Panc1 (cell line): ENCODE data around the gene SEZ6L. TPM values are rescaled to one million over a fixed set of nuclear protein-coding genes. Genes with fewer than 3 reads are reported as not detected.

ENCODE experiments used
- ATAC-seq: fragments of 200-7000 bp; cut with Tn5 transposase; 2 replicates; pipeline ENCODE4 v1.9.1; 2020; ENCODE audit warnings: mild to moderate bottlenecking, moderate library complexity
- BruUV-seq: library from RNA; stranded (reverse); fragments of 400-500 nt; replicated peaks from 2 replicates; lab custom pipeline; 2021; lab: Mats Ljungman, UMichigan
- CTCF ChIA-PET: fragments of 300-600 bp; sonication (Branson Sonifier 250); formaldehyde crosslinking; loops from one replicate; lab custom pipeline; 2022; ENCODE audit warnings: antibody characterized with exemption; lab: Charles Lee
- POLR2A ChIA-PET: fragments of 300-600 bp; sonication (Branson Sonifier 250); formaldehyde crosslinking; loops from one replicate; lab custom pipeline; 2022; ENCODE audit warnings: antibody characterized with exemption; lab: Charles Lee
- DNase-seq: peaks from one replicate; pipeline ENCODE4 v3.0.0-alpha.2; 2010; ENCODE audit warnings: low read depth, low spot score
- H3K27ac ChIP-seq: 2 replicates; pipeline ENCODE4 v1.5.1; 2011; ENCODE audit warnings: mild to moderate bottlenecking, low read length, inconsistent platforms
- H3K27me3 ChIP-seq: fragments of 200-500 bp; sonication (Bioruptor generic); 2 replicates; pipeline ENCODE4 v1.6.0; 2014; ENCODE audit warnings: low read length, inconsistent platforms; ENCODE audit not compliant: control insufficient read depth, insufficient read depth
- H3K36me3 ChIP-seq: fragments of 200-500 bp; sonication (Bioruptor generic); 2 replicates; pipeline ENCODE4 v1.5.1; 2014; ENCODE audit warnings: inconsistent platforms, mild to moderate bottlenecking, low read length, moderate library complexity; ENCODE audit not compliant: control insufficient read depth, insufficient read depth
- H3K4me1 ChIP-seq: 2 replicates; pipeline ENCODE4 v1.5.1; 2011; ENCODE audit warnings: inconsistent platforms, mild to moderate bottlenecking, low read length, moderate library complexity; ENCODE audit not compliant: control insufficient read depth, insufficient read depth
- H3K4me3 ChIP-seq, 2 experiments: 2 replicates each; pipeline ENCODE4 v1.5.1; 2011 to 2012; ENCODE audit warnings: low read depth in 2 of 2, low read length in 2 of 2, mild to moderate bottlenecking in 2 of 2, inconsistent platforms in 1 of 2, moderate library complexity in 1 of 2
- H3K9me3 ChIP-seq: fragments of 200-500 bp; sonication (Bioruptor generic); 2 replicates; pipeline ENCODE4 v1.5.1; 2014; ENCODE audit warnings: low read depth, mild to moderate bottlenecking, inconsistent platforms, low read length, moderate library complexity; ENCODE audit not compliant: control insufficient read depth, insufficient read depth
- POLR2AphosphoS5 ChIP-seq: IDR thresholded peaks from 2 replicates; pipeline ENCODE4 v1.6.1; 2012; ENCODE audit warnings: mild to moderate bottlenecking, low read depth, low read length, moderate library complexity
- SIN3A ChIP-seq: IDR thresholded peaks from 2 replicates; pipeline ENCODE4 v1.6.1; 2012; ENCODE audit warnings: low read depth, mild to moderate bottlenecking, low read length, moderate library complexity, borderline replicate concordance; ENCODE audit not compliant: insufficient read depth
- TCF7L2 ChIP-seq: IDR thresholded peaks from 2 replicates; pipeline ENCODE4 v1.6.1; 2011; ENCODE audit warnings: mild to moderate bottlenecking, low read depth, low read length, inconsistent platforms
- in situ Hi-C: cut with HindIII; loops from 2 replicates; pipeline ENCODE4 v1.10.0; 2016; ENCODE audit warnings: low sequenced_read_pairs, low pct_unique_long_range_greater_than_20kb
- intact Hi-C: fragments of 100-400 bp; cut with micrococcal nuclease; formaldehyde crosslinking; loops from one replicate; pipeline ENCODE4 v1.10.0; 2022; ENCODE audit not compliant: unreplicated experiment
- total RNA-seq: library from RNA; stranded (reverse); gene quantifications from one replicate; pipeline ENCODE4 v1.2.1, GENCODE V29; 2021; ENCODE audit not compliant: unreplicated experiment
- TF ChIP-seq, protein P1 (sequence below): fragments of 450-650 bp; IDR thresholded peaks from 2 replicates; pipeline ENCODE4 v1.5.1; 2017; ENCODE audit warnings: mild to moderate bottlenecking
- TF ChIP-seq, protein P2 (sequence below), 2 experiments: IDR thresholded peaks; 2 replicates each; pipeline ENCODE4 v1.6.1; 2011 to 2012; ENCODE audit warnings: low read depth in 2 of 2, control low read depth in 1 of 2, low read length in 1 of 2, mild to moderate bottlenecking in 1 of 2, moderate library complexity in 1 of 2; ENCODE audit not compliant: insufficient read depth in 1 of 2

The SEZ6L gene
- total RNA-seq, 1 experiment from 2014 or later = not detected

DNA sequence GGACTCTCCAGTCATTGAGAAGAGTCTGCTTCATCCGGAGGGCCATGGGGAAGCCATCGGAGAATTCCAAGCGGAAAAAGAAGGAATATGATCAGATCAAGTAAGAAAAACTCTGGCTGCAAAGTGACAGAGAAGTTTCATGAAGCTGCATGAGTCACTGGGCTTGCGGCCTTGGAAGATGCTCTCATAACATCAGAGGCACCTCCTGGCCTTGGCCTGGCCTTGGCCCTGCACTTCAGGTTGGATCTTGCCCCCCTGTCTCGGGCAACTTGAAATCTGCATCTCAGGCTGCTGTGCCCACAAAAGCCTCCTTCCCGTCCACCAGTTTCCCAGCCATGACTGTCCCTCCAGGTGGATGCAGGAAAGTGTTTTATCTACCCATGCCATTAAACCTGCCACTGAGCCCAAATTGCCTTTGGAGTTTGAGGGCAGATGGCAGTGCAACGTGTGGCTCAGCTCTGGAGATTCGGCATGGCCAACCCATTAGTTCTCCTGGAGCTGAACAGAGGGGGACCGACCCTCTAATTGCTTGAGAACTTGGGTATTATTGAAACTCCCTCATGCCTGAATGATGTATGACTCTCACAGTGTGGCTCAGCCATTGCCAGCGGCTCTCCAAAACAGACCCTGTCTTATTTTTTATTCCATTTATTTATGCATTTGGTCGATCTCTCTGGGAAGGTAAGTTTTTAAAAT, 66.7 kb downstream of the SEZ6L start:
- ATAC-seq = no peak
- Histone ChIP-seq H3K9me3 (no peaks in the 10 kb centered on the region), H3K4me1 (no peaks in the 10 kb centered on the region), H3K27me3 (peaks cover 4% of the 10 kb centered on the region; the same call in 1 of the 2 replicates), H3K27ac (no peak overlapping the region), H3K36me3 (no peaks in the 10 kb centered on the region), H3K4me3 (no peak overlapping the region)
- no peak for DNase-seq
- ChIA-PET POLR2A (no interaction called here), CTCF (no interaction called here)
- no TSS peak for BruUV-seq
- intact Hi-C loops = no loop called here
- TF ChIP-seq TCF7L2 (no peak), POLR2AphosphoS5 (no peak), SIN3A (no peak)
- TF ChIP-seq, protein P1, sequence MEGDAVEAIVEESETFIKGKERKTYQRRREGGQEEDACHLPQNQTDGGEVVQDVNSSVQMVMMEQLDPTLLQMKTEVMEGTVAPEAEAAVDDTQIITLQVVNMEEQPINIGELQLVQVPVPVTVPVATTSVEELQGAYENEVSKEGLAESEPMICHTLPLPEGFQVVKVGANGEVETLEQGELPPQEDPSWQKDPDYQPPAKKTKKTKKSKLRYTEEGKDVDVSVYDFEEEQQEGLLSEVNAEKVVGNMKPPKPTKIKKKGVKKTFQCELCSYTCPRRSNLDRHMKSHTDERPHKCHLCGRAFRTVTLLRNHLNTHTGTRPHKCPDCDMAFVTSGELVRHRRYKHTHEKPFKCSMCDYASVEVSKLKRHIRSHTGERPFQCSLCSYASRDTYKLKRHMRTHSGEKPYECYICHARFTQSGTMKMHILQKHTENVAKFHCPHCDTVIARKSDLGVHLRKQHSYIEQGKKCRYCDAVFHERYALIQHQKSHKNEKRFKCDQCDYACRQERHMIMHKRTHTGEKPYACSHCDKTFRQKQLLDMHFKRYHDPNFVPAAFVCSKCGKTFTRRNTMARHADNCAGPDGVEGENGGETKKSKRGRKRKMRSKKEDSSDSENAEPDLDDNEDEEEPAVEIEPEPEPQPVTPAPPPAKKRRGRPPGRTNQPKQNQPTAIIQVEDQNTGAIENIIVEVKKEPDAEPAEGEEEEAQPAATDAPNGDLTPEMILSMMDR = no peak
- TF ChIP-seq, protein P2, sequence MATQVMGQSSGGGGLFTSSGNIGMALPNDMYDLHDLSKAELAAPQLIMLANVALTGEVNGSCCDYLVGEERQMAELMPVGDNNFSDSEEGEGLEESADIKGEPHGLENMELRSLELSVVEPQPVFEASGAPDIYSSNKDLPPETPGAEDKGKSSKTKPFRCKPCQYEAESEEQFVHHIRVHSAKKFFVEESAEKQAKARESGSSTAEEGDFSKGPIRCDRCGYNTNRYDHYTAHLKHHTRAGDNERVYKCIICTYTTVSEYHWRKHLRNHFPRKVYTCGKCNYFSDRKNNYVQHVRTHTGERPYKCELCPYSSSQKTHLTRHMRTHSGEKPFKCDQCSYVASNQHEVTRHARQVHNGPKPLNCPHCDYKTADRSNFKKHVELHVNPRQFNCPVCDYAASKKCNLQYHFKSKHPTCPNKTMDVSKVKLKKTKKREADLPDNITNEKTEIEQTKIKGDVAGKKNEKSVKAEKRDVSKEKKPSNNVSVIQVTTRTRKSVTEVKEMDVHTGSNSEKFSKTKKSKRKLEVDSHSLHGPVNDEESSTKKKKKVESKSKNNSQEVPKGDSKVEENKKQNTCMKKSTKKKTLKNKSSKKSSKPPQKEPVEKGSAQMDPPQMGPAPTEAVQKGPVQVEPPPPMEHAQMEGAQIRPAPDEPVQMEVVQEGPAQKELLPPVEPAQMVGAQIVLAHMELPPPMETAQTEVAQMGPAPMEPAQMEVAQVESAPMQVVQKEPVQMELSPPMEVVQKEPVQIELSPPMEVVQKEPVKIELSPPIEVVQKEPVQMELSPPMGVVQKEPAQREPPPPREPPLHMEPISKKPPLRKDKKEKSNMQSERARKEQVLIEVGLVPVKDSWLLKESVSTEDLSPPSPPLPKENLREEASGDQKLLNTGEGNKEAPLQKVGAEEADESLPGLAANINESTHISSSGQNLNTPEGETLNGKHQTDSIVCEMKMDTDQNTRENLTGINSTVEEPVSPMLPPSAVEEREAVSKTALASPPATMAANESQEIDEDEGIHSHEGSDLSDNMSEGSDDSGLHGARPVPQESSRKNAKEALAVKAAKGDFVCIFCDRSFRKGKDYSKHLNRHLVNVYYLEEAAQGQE (IDR thresholded peaks at IDR 0.05; ENCODE audit: insufficient read depth in 1 of 2, low read depth in 2 of 2, low read length in 1 of 2) = no peak
- in situ Hi-C loops = no loop called here

DNA sequence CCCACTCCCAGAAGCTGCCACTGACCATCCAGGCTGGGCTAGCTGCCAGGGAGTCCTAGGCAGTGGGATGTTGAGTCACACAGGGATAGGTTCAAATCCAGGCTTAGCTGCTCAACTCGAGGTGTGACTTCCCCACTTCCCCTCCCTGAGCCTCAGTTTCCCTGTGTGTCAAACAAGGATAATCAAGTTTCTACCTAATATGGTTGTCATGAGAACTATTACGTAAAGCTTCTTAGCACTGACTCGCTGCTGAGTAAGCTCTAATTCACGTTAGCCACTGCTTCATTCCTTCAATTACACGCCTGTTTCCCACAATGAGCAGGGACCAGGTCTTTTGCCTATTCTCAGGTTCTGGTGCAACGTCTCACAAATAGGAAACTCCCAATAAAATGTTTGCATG, 67.7 kb downstream of the SEZ6L start:
- ChIA-PET POLR2A (no interaction called here), CTCF (no interaction called here)
- intact Hi-C loops (no loop called here), in situ Hi-C loops (no loop called here)
- TF ChIP-seq TCF7L2 = no peak
- TF ChIP-seq, protein P2 (IDR thresholded peaks at IDR 0.05; ENCODE audit: insufficient read depth in 1 of 2, low read depth in 2 of 2, low read length in 1 of 2) = no peak
- TF ChIP-seq SIN3A = no peak
- TF ChIP-seq, protein P1 = no peak
- no peak for TF ChIP-seq POLR2AphosphoS5
- BruUV-seq = no TSS peak
- no peak overlapping the region for H3K27ac ChIP-seq
- DNase-seq = no peak
- H3K36me3 ChIP-seq = no peaks in the 10 kb centered on the region
- no peak overlapping the region for H3K4me3 ChIP-seq
- no peak for ATAC-seq
- no peaks in the 10 kb centered on the region for H3K4me1 ChIP-seq
- no peaks in the 10 kb centered on the region for H3K9me3 ChIP-seq
- peaks cover 4% of the 10 kb centered on the region; the same call in 1 of the 2 replicates for H3K27me3 ChIP-seq
